Thyroid gland (tissue), 4 donors: ENCODE results near the gene RPSA.

Experiments
- CTCF ChIP-seq, 6 experiments: fragments of 200-600 bp in 3 of 6; fragments of 450-650 bp in 3 of 6; sonication (generic) in 3 of 6; IDR thresholded peaks; one replicate each; pipeline ENCODE4 v1.5.1; 2016 to 2019; ENCODE audit warnings: antibody characterized with exemption in 6 of 6, mild to moderate bottlenecking in 2 of 6, inconsistent platforms in 1 of 6, moderate library complexity in 1 of 6
- POLR2A ChIP-seq, 2 donors: fragments of 450-650 bp; IDR thresholded peaks; one replicate each; pipeline ENCODE4 v1.6.1; 2017; ENCODE audit warnings: antibody characterized with exemption in 2 of 2, mild to moderate bottlenecking in 2 of 2, moderate library complexity in 1 of 2

- TF ChIP-seq POLR2A (IDR thresholded peaks at IDR 0.05) (no peak), CTCF (IDR thresholded peaks at IDR 0.05) (no peak)
Observed at GRCh38 chr3:39440316-39440715, 33.8 kb downstream of the RPSA start.
